ENCODE results near the gene OXA1L.
"Not testable (repeated sequence)": the region's sequence is repeated elsewhere in the genome, so short reads cannot be mapped to it uniquely, and the experiment has no call there.

OXA1L gene

GRCh38 chr14:22801716-22802115 is 35.2 kb downstream of the OXA1L start:
- WGBS, result 84% methylated on average over 8 of the region's 8 CpGs
- no peaks in the 10 kb centered on the region for H3K27me3 ChIP-seq (ENCODE audit: insufficient read depth, low read length)
- no peaks in the 10 kb centered on the region for H3K36me3 ChIP-seq (ENCODE audit: insufficient read depth, low read length)
- H3K4me1 ChIP-seq (ENCODE audit: insufficient read depth, low read length), result peaks cover 10% of the 10 kb centered on the region
- no peak overlapping the region for H3K27ac ChIP-seq (ENCODE audit: low read depth, low read length)
- H3K9me3 ChIP-seq (ENCODE audit: insufficient read depth, low read depth, low read length), result no peaks in the 10 kb centered on the region
- no peak overlapping the region for H3K4me3 ChIP-seq (ENCODE audit: low read length)
- no peak overlapping the region for H3K9ac ChIP-seq (ENCODE audit: low read depth, low read length)

GRCh38 chr14:22802860-22803686 is 36.6 kb downstream of the OXA1L start:
- Histone ChIP-seq H3K4me1 (ENCODE audit: insufficient read depth, low read length) (0 out of 2 replicates have a peak, but pooled peaks cover 5% of the 10 kb centered on the region), H3K36me3 (ENCODE audit: insufficient read depth, low read length) (no peaks in the 10 kb centered on the region), H3K27me3 (ENCODE audit: insufficient read depth, low read length) (no peaks in the 10 kb centered on the region), H3K9me3 (ENCODE audit: insufficient read depth, low read depth, low read length) (no peaks in the 10 kb centered on the region), H3K4me3 (ENCODE audit: low read length) (no peak overlapping the region), H3K27ac (ENCODE audit: low read depth, low read length) (no peak overlapping the region), H3K9ac (ENCODE audit: low read depth, low read length) (no peak overlapping the region)
- 88% methylated on average over 12 of the region's 12 CpGs for WGBS

GRCh38 chr14:22803687-22803974 is 37.1 kb downstream of the OXA1L start:
- H3K9ac ChIP-seq (ENCODE audit: low read depth, low read length), result no peak overlapping the region
- 94% methylated on average over 3 of the region's 3 CpGs for WGBS
- H3K9me3 ChIP-seq (ENCODE audit: insufficient read depth, low read depth, low read length), result no peaks in the 10 kb centered on the region
- H3K4me1 ChIP-seq (ENCODE audit: insufficient read depth, low read length), result 0 out of 2 replicates have a peak, but pooled peaks cover 5% of the 10 kb centered on the region
- no peaks in the 10 kb centered on the region for H3K27me3 ChIP-seq (ENCODE audit: insufficient read depth, low read length)
- H3K4me3 ChIP-seq (ENCODE audit: low read length), result no peak overlapping the region
- no peaks in the 10 kb centered on the region for H3K36me3 ChIP-seq (ENCODE audit: insufficient read depth, low read length)
- no peak overlapping the region for H3K27ac ChIP-seq (ENCODE audit: low read depth, low read length)

- not testable (repeated sequence) for H3K4me1 ChIP-seq (ENCODE audit: insufficient read depth, low read length); H3K27ac ChIP-seq (ENCODE audit: low read depth, low read length); H3K9ac ChIP-seq (ENCODE audit: low read depth, low read length); H3K4me3 ChIP-seq (ENCODE audit: low read length); H3K36me3 ChIP-seq (ENCODE audit: insufficient read depth, low read length); H3K9me3 ChIP-seq (ENCODE audit: insufficient read depth, low read depth, low read length); H3K27me3 ChIP-seq (ENCODE audit: insufficient read depth, low read length)
- 91% methylated on average over 4 of the region's 4 CpGs for WGBS
These were observed 38.7 kb downstream of the OXA1L start for GRCh38 chr14:22805235-22805634.

- H3K27ac ChIP-seq (ENCODE audit: low read depth, low read length), result no peak overlapping the region
- no peak overlapping the region for H3K4me3 ChIP-seq (ENCODE audit: low read length)
These were observed 41.1 kb downstream of the OXA1L start for GRCh38 chr14:22807432-22808087.

GRCh38 chr14:22808388-22809209 is 42.1 kb downstream of the OXA1L start:
- H3K9ac ChIP-seq (ENCODE audit: low read depth, low read length), result no peak overlapping the region
- no peaks in the 10 kb centered on the region for H3K36me3 ChIP-seq (ENCODE audit: insufficient read depth, low read length)
- H3K4me1 ChIP-seq (ENCODE audit: insufficient read depth, low read length), result 0 out of 2 replicates have a peak, but pooled peaks cover 5% of the 10 kb centered on the region
- 77% methylated on average over 5 of the region's 5 CpGs for WGBS
- no peak overlapping the region for H3K27ac ChIP-seq (ENCODE audit: low read depth, low read length)
- H3K9me3 ChIP-seq (ENCODE audit: insufficient read depth, low read depth, low read length), result no peaks in the 10 kb centered on the region
- H3K4me3 ChIP-seq (ENCODE audit: low read length), result no peak overlapping the region
- H3K27me3 ChIP-seq (ENCODE audit: insufficient read depth, low read length), result no peaks in the 10 kb centered on the region

More at GRCh38 chr14:22807432-22808087, 41.1 kb downstream of the OXA1L start:
- H3K27me3 ChIP-seq (ENCODE audit: insufficient read depth, low read length), result no peaks in the 10 kb centered on the region
- 0 out of 2 replicates have a peak, but pooled peaks cover 5% of the 10 kb centered on the region for H3K4me1 ChIP-seq (ENCODE audit: insufficient read depth, low read length)
- 85% methylated on average over 13 of the region's 13 CpGs for whole genome bisulfite sequencing
- H3K9me3 ChIP-seq (ENCODE audit: insufficient read depth, low read depth, low read length), result no peaks in the 10 kb centered on the region
- no peak overlapping the region for H3K9ac ChIP-seq (ENCODE audit: low read depth, low read length)
- no peaks in the 10 kb centered on the region for H3K36me3 ChIP-seq (ENCODE audit: insufficient read depth, low read length)

- WGBS, result 87% methylated on average over 2 of the region's 2 CpGs
- Histone ChIP-seq H3K36me3 (ENCODE audit: insufficient read depth, low read length) (no peaks in the 10 kb centered on the region), H3K9ac (ENCODE audit: low read depth, low read length) (no peak overlapping the region), H3K9me3 (ENCODE audit: insufficient read depth, low read depth, low read length) (no peaks in the 10 kb centered on the region), H3K4me3 (ENCODE audit: low read length) (no peak overlapping the region), H3K4me1 (ENCODE audit: insufficient read depth, low read length) (peaks cover 13% of the 10 kb centered on the region), H3K27me3 (ENCODE audit: insufficient read depth, low read length) (no peaks in the 10 kb centered on the region), H3K27ac (ENCODE audit: low read depth, low read length) (no peak overlapping the region)
These were observed 45.2 kb downstream of the OXA1L start for GRCh38 chr14:22811722-22812121.

- no peaks in the 10 kb centered on the region for H3K9me3 ChIP-seq (ENCODE audit: insufficient read depth, low read depth, low read length)
- 77% methylated on average over 4 of the region's 4 CpGs for whole genome bisulfite sequencing
- H3K9ac ChIP-seq (ENCODE audit: low read depth, low read length), result no peak overlapping the region
- no peaks in the 10 kb centered on the region for H3K36me3 ChIP-seq (ENCODE audit: insufficient read depth, low read length)
- H3K4me1 ChIP-seq (ENCODE audit: insufficient read depth, low read length), result peaks cover 8% of the 10 kb centered on the region
- H3K4me3 ChIP-seq (ENCODE audit: low read length), result no peak overlapping the region
- H3K27ac ChIP-seq (ENCODE audit: low read depth, low read length), result no peak overlapping the region
- H3K27me3 ChIP-seq (ENCODE audit: insufficient read depth, low read length), result no peaks in the 10 kb centered on the region
These were observed 46.3 kb downstream of the OXA1L start for GRCh38 chr14:22812744-22813143.

- no peaks in the 10 kb centered on the region for H3K27me3 ChIP-seq (ENCODE audit: insufficient read depth, low read length)
- no peaks in the 10 kb centered on the region for H3K36me3 ChIP-seq (ENCODE audit: insufficient read depth, low read length)
- no peak overlapping the region for H3K27ac ChIP-seq (ENCODE audit: low read depth, low read length)
- H3K9ac ChIP-seq (ENCODE audit: low read depth, low read length), result no peak overlapping the region
- no peaks in the 10 kb centered on the region for H3K9me3 ChIP-seq (ENCODE audit: insufficient read depth, low read depth, low read length)
- H3K4me1 ChIP-seq (ENCODE audit: insufficient read depth, low read length), result peaks cover 8% of the 10 kb centered on the region
- WGBS, result 69% methylated on average over 9 of the region's 9 CpGs
- no peak overlapping the region for H3K4me3 ChIP-seq (ENCODE audit: low read length)
These were observed 46.7 kb downstream of the OXA1L start for GRCh38 chr14:22813145-22813544.

GRCh38 chr14:22814373-22814772 is 47.9 kb downstream of the OXA1L start:
- no peak overlapping the region for H3K4me3 ChIP-seq (ENCODE audit: low read length)
- H3K9ac ChIP-seq (ENCODE audit: low read depth, low read length), result no peak overlapping the region
- H3K4me1 ChIP-seq (ENCODE audit: insufficient read depth, low read length), result peaks cover 12% of the 10 kb centered on the region
- 89% methylated on average over 7 of the region's 7 CpGs for WGBS
- no peak overlapping the region for H3K27ac ChIP-seq (ENCODE audit: low read depth, low read length)
- H3K36me3 ChIP-seq (ENCODE audit: insufficient read depth, low read length), result no peaks in the 10 kb centered on the region
- no peaks in the 10 kb centered on the region for H3K27me3 ChIP-seq (ENCODE audit: insufficient read depth, low read length)
- H3K9me3 ChIP-seq (ENCODE audit: insufficient read depth, low read depth, low read length), result no peaks in the 10 kb centered on the region

Data from HUES64 (cell line).